Skeletal muscle tissue (tissue), 4 donors: Measurements from ENCODE around the gene SPINK1. TPM values are rescaled to one million over a fixed set of nuclear protein-coding genes. Genes with fewer than 3 reads are reported as not detected.
"Not testable (repeated sequence)": the region's sequence is repeated elsewhere in the genome, so short reads cannot be mapped to it uniquely, and the experiment has no call there.

ENCODE experiments used
- H3K27ac ChIP-seq: one replicate; pipeline ENCODE4 v1.7.0; 2013; ENCODE audit warnings: mild to moderate bottlenecking, low read depth, low read length, inconsistent platforms
- H3K27me3 ChIP-seq, 3 donors: one replicate each; pipeline ENCODE4 v1.7.0; 2013; ENCODE audit warnings: low read length in 3 of 3; ENCODE audit not compliant: control insufficient read depth in 3 of 3, insufficient read depth in 3 of 3
- H3K36me3 ChIP-seq, 3 donors: one replicate each; pipeline ENCODE4 v1.7.0; 2013; ENCODE audit warnings: low read length in 3 of 3; ENCODE audit not compliant: control insufficient read depth in 3 of 3, insufficient read depth in 3 of 3
- H3K4me1 ChIP-seq, 3 donors: one replicate each; pipeline ENCODE4 v1.7.0; 2013; ENCODE audit warnings: low read length in 3 of 3, mild to moderate bottlenecking in 3 of 3; ENCODE audit not compliant: control insufficient read depth in 3 of 3, insufficient read depth in 3 of 3
- H3K4me3 ChIP-seq, 3 donors: one replicate each; pipeline ENCODE4 v1.7.0; 2013; ENCODE audit warnings: low read length in 3 of 3
- H3K9ac ChIP-seq, 3 donors: one replicate each; pipeline ENCODE4 v1.7.0; 2013; ENCODE audit warnings: low read length in 3 of 3, mild to moderate bottlenecking in 3 of 3, moderate library complexity in 2 of 3, low read depth in 1 of 3
- H3K9me3 ChIP-seq, 3 donors: one replicate each; pipeline ENCODE4 v1.7.0; 2013; ENCODE audit warnings: low read length in 3 of 3; ENCODE audit not compliant: control insufficient read depth in 3 of 3
- total RNA-seq: library from RNA; depleted of rRNA; stranded (reverse); fragments of >200 nt; gene quantifications from one replicate; pipeline ENCODE4 v1.2.3, GENCODE V29; 2014
- donor health status: Osteomylitis.

The SPINK1 gene
- total RNA-seq, 1 donor from 2014 or later: not detected

GRCh38 chr5:147835386-147835798, 3.9 kb upstream of the SPINK1 start:
- Histone ChIP-seq H3K27me3 (no peaks in the 10 kb centered on the region), H3K4me3 (no peak overlapping the region), H3K4me1 (no peaks in the 10 kb centered on the region), H3K9me3 (no peaks in the 10 kb centered on the region), H3K27ac (no peak overlapping the region), H3K9ac (no peak overlapping the region), H3K36me3 (no peaks in the 10 kb centered on the region)

- no peaks in the 10 kb centered on the region for H3K9me3 ChIP-seq
- no peaks in the 10 kb centered on the region for H3K4me1 ChIP-seq
- no peak overlapping the region for H3K4me3 ChIP-seq
- H3K36me3 ChIP-seq: no peaks in the 10 kb centered on the region
- no peaks in the 10 kb centered on the region for H3K27me3 ChIP-seq
- no peak overlapping the region for H3K9ac ChIP-seq
- no peak overlapping the region for H3K27ac ChIP-seq
Observed at GRCh38 chr5:147832541-147832940, 1.1 kb upstream of the SPINK1 start.

GRCh38 chr5:147830035-147830434, 1.4 kb downstream of the SPINK1 start:
- Histone ChIP-seq H3K9me3 (no peaks in the 10 kb centered on the region), H3K36me3 (no peaks in the 10 kb centered on the region), H3K27me3 (no peaks in the 10 kb centered on the region), H3K4me3 (no peak overlapping the region), H3K27ac (no peak overlapping the region), H3K9ac (no peak overlapping the region), H3K4me1 (no peaks in the 10 kb centered on the region)

GRCh38 chr5:147827017-147827416, 4.5 kb downstream of the SPINK1 start:
- not testable (repeated sequence) for H3K9me3 ChIP-seq, H3K27me3 ChIP-seq, H3K4me3 ChIP-seq, H3K27ac ChIP-seq, H3K36me3 ChIP-seq, H3K9ac ChIP-seq, H3K4me1 ChIP-seq

- Histone ChIP-seq H3K4me1 (no peaks in the 10 kb centered on the region), H3K4me3 (no peak overlapping the region), H3K9ac (no peak overlapping the region), H3K36me3 (no peaks in the 10 kb centered on the region), H3K27me3 (no peaks in the 10 kb centered on the region), H3K9me3 (no peaks in the 10 kb centered on the region), H3K27ac (no peak overlapping the region)
Observed at GRCh38 chr5:147826361-147826760, 5.1 kb downstream of the SPINK1 start.

GRCh38 chr5:147822686-147823491, 8.6 kb downstream of the SPINK1 start:
- H3K27ac ChIP-seq: no peak overlapping the region
- H3K4me1 ChIP-seq: no peaks in the 10 kb centered on the region
- no peak overlapping the region for H3K4me3 ChIP-seq
- H3K27me3 ChIP-seq: no peaks in the 10 kb centered on the region
- H3K36me3 ChIP-seq: no peaks in the 10 kb centered on the region
- H3K9ac ChIP-seq: no peak overlapping the region
- no peaks in the 10 kb centered on the region for H3K9me3 ChIP-seq

GRCh38 chr5:147822222-147822621, 9.2 kb downstream of the SPINK1 start:
- not testable (repeated sequence) for H3K27me3 ChIP-seq, H3K9me3 ChIP-seq, H3K36me3 ChIP-seq, H3K27ac ChIP-seq, H3K4me1 ChIP-seq, H3K4me3 ChIP-seq, H3K9ac ChIP-seq

- no peaks in the 10 kb centered on the region for H3K4me1 ChIP-seq
Observed at GRCh38 chr5:147821766-147822165, 9.7 kb downstream of the SPINK1 start.

GRCh38 chr5:147819261-147819770, 12.2 kb downstream of the SPINK1 start:
- no peaks in the 10 kb centered on the region for H3K27me3 ChIP-seq

More at GRCh38 chr5:147821766-147822165, 9.7 kb downstream of the SPINK1 start:
- Histone ChIP-seq H3K27me3 (no peaks in the 10 kb centered on the region), H3K27ac (no peak overlapping the region), H3K9ac (no peak overlapping the region), H3K4me3 (no peak overlapping the region), H3K36me3 (no peaks in the 10 kb centered on the region), H3K9me3 (no peaks in the 10 kb centered on the region)

GRCh38 chr5:147818290-147818689, 13.2 kb downstream of the SPINK1 start:
- Histone ChIP-seq H3K27ac (no peak overlapping the region), H3K4me1 (no peaks in the 10 kb centered on the region), H3K27me3 (no peaks in the 10 kb centered on the region), H3K36me3 (no peaks in the 10 kb centered on the region), H3K9ac (no peak overlapping the region), H3K9me3 (no peaks in the 10 kb centered on the region), H3K4me3 (no peak overlapping the region)

More at GRCh38 chr5:147819261-147819770, 12.2 kb downstream of the SPINK1 start:
- Histone ChIP-seq H3K4me3 (no peak overlapping the region), H3K27ac (no peak overlapping the region), H3K9ac (no peak overlapping the region), H3K9me3 (no peaks in the 10 kb centered on the region), H3K4me1 (no peaks in the 10 kb centered on the region), H3K36me3 (no peaks in the 10 kb centered on the region)
